Gastrocnemius medialis (tissue), 4 donors: ENCODE measurements around the gene SV2B.

Source experiments
- CTCF ChIP-seq, 5 experiments: fragments of 450-650 bp in 3 of 5; fragments of 200-600 bp in 2 of 5; sonication (generic) in 2 of 5; IDR thresholded peaks in 4 of 5; conservative IDR thresholded peaks in 1 of 5; 1 replicate in 4 of 5; 2 replicates in 1 of 5; pipeline ENCODE4 v1.5.1; 2016 to 2019; ENCODE audit warnings: antibody characterized with exemption in 5 of 5, mild to moderate bottlenecking in 3 of 5, moderate library complexity in 3 of 5
- POLR2A ChIP-seq, 2 donors: fragments of 450-650 bp; IDR thresholded peaks; one replicate each; pipeline ENCODE4 v1.6.1; 2017; ENCODE audit warnings: antibody characterized with exemption in 2 of 2, mild to moderate bottlenecking in 2 of 2, moderate library complexity in 2 of 2

- no peak for TF ChIP-seq CTCF (IDR thresholded peaks at IDR 0.05 in 4 of 5, conservative IDR thresholded peaks at IDR 0.05 in 1 of 5)
- TF ChIP-seq POLR2A (IDR thresholded peaks at IDR 0.05) = no peak
Observed at GRCh38 chr15:91114301-91114700, 14.2 kb downstream of the SV2B start.
